Neural cell (in vitro differentiated cells): ENCODE measurements around the gene EFS. TPM values are rescaled to one million over a fixed set of nuclear protein-coding genes. Genes with fewer than 3 reads are reported as not detected.
A peak's percentile ranks its signal among the peaks of the same experiment; 100 is the strongest.

Experiments
- H2AFZ ChIP-seq: fragments of 200-600, 300-800 bp; sonication (generic), shearing (Covaris generic); 2 replicates; pipeline ENCODE4 v1.6.0; 2014; ENCODE audit warnings: low read depth, mild to moderate bottlenecking, antibody characterized with exemption, low read length, moderate library complexity
- H3F3A ChIP-seq: fragments of 200-600 bp; shearing (Covaris generic); 2 replicates; pipeline ENCODE4 v1.6.1; 2016; ENCODE audit warnings: mild to moderate bottlenecking, moderate library complexity, mixed read lengths, antibody characterized with exemption, low read length; ENCODE audit not compliant: insufficient read depth, poor library complexity, severe bottlenecking
- H3K27ac ChIP-seq: fragments of 200-600, 300-800 bp; sonication (generic), shearing (Covaris generic); 2 replicates; pipeline ENCODE4 v1.5.1; 2014; ENCODE audit warnings: mild to moderate bottlenecking, low read length, moderate library complexity
- H3K27me3 ChIP-seq: fragments of 300-800, 200-600 bp; sonication (generic), shearing (Covaris generic); 2 replicates; pipeline ENCODE4 v1.6.0; 2014; ENCODE audit warnings: mild to moderate bottlenecking, low read depth, low read length, moderate library complexity; ENCODE audit not compliant: insufficient read depth
- H3K36me3 ChIP-seq: fragments of 300-800, 200-600 bp; sonication (generic), shearing (Covaris generic); 2 replicates; pipeline ENCODE4 v1.5.1; 2014; ENCODE audit warnings: mild to moderate bottlenecking, antibody characterized with exemption, low read length, moderate library complexity; ENCODE audit not compliant: insufficient read depth
- H3K4me2 ChIP-seq: fragments of 300-800, 200-600 bp; sonication (generic), shearing (Covaris generic); 2 replicates; pipeline ENCODE4 v1.6.0; 2014; ENCODE audit warnings: mild to moderate bottlenecking, low read length
- H3K4me3 ChIP-seq: fragments of 300-800, 200-600 bp; sonication (generic), shearing (Covaris generic); 2 replicates; pipeline ENCODE4 v1.5.1; 2014; ENCODE audit warnings: mild to moderate bottlenecking, low read length, moderate library complexity
- H3K79me2 ChIP-seq: fragments of 200-600 bp; shearing (Covaris generic); replicated peaks from 2 replicates; pipeline ENCODE4 v1.6.0; 2014; ENCODE audit warnings: mild to moderate bottlenecking, low read length, moderate library complexity; ENCODE audit not compliant: insufficient read depth
- H3K9ac ChIP-seq: fragments of 300-800, 200-600 bp; sonication (generic), shearing (Covaris generic); 2 replicates; pipeline ENCODE4 v1.6.1; 2016; ENCODE audit warnings: mild to moderate bottlenecking, low read length, mixed read lengths
- H3K9me2 ChIP-seq: fragments of 200-600 bp; shearing (Covaris generic); 2 replicates; pipeline ENCODE4 v1.6.1; 2016; ENCODE audit warnings: mild to moderate bottlenecking, low read length, mixed read lengths; ENCODE audit not compliant: insufficient read depth
- H3K9me3 ChIP-seq: fragments of 200-600, 300-800 bp; sonication (generic), shearing (Covaris generic); 2 replicates; pipeline ENCODE4 v1.6.1; 2016; ENCODE audit warnings: mild to moderate bottlenecking, mixed run types, low read length, moderate library complexity, mixed read lengths
- H4K20me1 ChIP-seq: fragments of 200-600 bp; shearing (Covaris generic); 2 replicates; pipeline ENCODE4 v1.6.1; 2016; ENCODE audit warnings: mild to moderate bottlenecking, mixed run types; ENCODE audit not compliant: insufficient read depth
- CTCF ChIP-seq: fragments of 450-650 bp; IDR thresholded peaks from 2 replicates; pipeline ENCODE4 v1.5.1; 2014; ENCODE audit warnings: antibody characterized with exemption, mild to moderate bottlenecking, moderate library complexity; ENCODE audit not compliant: poor library complexity, severe bottlenecking
- EP300 ChIP-seq: fragments of 450-650 bp; conservative IDR thresholded peaks from 2 replicates; pipeline ENCODE4 v1.6.1; 2014; ENCODE audit warnings: antibody characterized with exemption, mild to moderate bottlenecking, moderate library complexity; ENCODE audit not compliant: poor library complexity, severe bottlenecking
- EZH2 ChIP-seq: fragments of 200-600, 300-800 bp; shearing (Covaris generic), sonication (generic); IDR thresholded peaks from 2 replicates; pipeline ENCODE4 v1.6.1; 2014; ENCODE audit warnings: antibody characterized with exemption, low read length, borderline replicate concordance, mild to moderate bottlenecking; ENCODE audit not compliant: insufficient read depth, poor library complexity, severe bottlenecking
- MXI1 ChIP-seq: fragments of 450-650 bp; conservative IDR thresholded peaks from 2 replicates; pipeline ENCODE4 v1.6.1; 2014; ENCODE audit warnings: antibody characterized with exemption, mild to moderate bottlenecking; ENCODE audit not compliant: poor library complexity, severe bottlenecking
- POLR2AphosphoS5 ChIP-seq: IDR thresholded peaks from 2 replicates; pipeline ENCODE4 v1.6.1; 2012
- RAD21 ChIP-seq: fragments of 450-650 bp; conservative IDR thresholded peaks from 2 replicates; pipeline ENCODE4 v1.6.1; 2014; ENCODE audit warnings: antibody characterized with exemption, mild to moderate bottlenecking, moderate library complexity
- SMC3 ChIP-seq: fragments of 450-650 bp; conservative IDR thresholded peaks from 2 replicates; pipeline ENCODE4 v1.6.1; 2014; ENCODE audit warnings: antibody characterized with exemption, mild to moderate bottlenecking, moderate library complexity; ENCODE audit not compliant: poor library complexity
- TAF1 ChIP-seq: IDR thresholded peaks from 2 replicates; pipeline ENCODE4 v1.6.1; 2012; ENCODE audit warnings: low read depth
- polyA plus RNA-seq: library from polyadenylated mRNA; depleted of rRNA; stranded (reverse); fragments of >200 nt; gene quantifications from 2 replicates; pipeline ENCODE4 v1.2.3, GENCODE V29; 2014
- small RNA-seq, 3 experiments: library from RNA; depleted of rRNA; stranded (forward); fragments of <200 nt; gene quantifications; one replicate each; pipeline ENCODE3, GENCODE V24; 2012
- TF ChIP-seq, protein P1 (sequence below): IDR thresholded peaks from 2 replicates; pipeline ENCODE4 v1.6.1; 2012; ENCODE audit warnings: borderline replicate concordance

The EFS gene
- polyA plus RNA-seq, 1 donor from 2014 or later = 0.48 TPM

DNA sequence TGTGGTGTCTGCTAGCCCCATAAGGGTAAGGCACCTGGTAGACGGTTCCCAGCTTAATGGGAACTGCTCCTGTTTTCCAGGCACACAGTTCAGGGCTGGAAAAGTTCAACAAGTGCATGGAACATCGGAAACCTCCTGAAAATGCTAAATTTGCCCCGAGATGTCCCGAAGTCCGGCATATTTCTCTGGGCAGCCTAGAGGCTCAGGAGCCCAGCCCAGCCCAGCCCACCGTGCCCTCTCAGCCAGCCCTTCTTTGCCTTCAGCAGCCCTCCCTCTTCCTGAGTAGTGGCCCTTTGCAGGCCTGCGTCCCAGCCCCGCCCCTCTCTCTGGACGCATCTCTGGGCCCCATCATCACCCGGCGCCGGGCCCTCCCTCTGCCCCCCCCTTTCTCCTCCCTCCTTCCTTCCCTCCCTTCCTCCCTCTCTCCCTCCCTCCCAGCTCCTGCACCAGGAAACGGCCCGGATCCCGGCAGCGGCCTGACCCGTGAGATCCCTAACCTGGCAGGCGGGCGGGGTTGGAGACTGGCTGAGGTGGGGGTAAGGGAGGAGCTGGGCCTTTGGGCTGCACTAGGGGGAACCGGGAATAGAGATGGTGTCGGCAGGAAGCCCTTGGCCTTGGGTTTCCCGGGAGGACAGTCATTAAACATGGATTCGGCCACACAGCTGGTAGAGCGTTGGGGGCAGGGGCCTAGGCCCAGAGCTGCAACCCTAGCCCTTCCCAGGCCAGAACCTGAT, 58.4 kb downstream of the EFS start, which contains the start of gene BCL2L2:
TSS of gene BCL2L2 (plus strand) at position 422 of the 734 bp plus-strand sequence. CDS start 935 bp downstream, outside the sequence.
- Histone ChIP-seq H3K79me2 (peaks cover 25% of the 10 kb centered on the region), H3K9me2 (no peaks in the 10 kb centered on the region), H3K27ac (peak within 1 kb of the TSS; percentile 84), H3K36me3 (no peaks in the 10 kb centered on the region), H3K4me2 (peak within 1 kb of the TSS; percentile 92), H3K4me3 (peak within 1 kb of the TSS; percentile 84), H3K9ac (peak within 1 kb of the TSS; percentile 96), H4K20me1 (no peaks in the 10 kb centered on the region), H3F3A (peaks cover 7% of the 10 kb centered on the region), H2AFZ (peak within 1 kb of the TSS; percentile 88), H3K27me3 (no peaks in the 10 kb centered on the region), H3K9me3 (no peaks in the 10 kb centered on the region)
- peak; percentile 12 for TF ChIP-seq RAD21
- TF ChIP-seq SMC3 = peak; percentile 18
- TF ChIP-seq MXI1 = peak; percentile 60
- TF ChIP-seq TAF1 = peak; percentile 51
- no peak for TF ChIP-seq CTCF
- TF ChIP-seq EZH2 = no peak
- TF ChIP-seq POLR2AphosphoS5 = peak; percentile 88
- peak; percentile 28 for TF ChIP-seq EP300
- TF ChIP-seq, protein P1, sequence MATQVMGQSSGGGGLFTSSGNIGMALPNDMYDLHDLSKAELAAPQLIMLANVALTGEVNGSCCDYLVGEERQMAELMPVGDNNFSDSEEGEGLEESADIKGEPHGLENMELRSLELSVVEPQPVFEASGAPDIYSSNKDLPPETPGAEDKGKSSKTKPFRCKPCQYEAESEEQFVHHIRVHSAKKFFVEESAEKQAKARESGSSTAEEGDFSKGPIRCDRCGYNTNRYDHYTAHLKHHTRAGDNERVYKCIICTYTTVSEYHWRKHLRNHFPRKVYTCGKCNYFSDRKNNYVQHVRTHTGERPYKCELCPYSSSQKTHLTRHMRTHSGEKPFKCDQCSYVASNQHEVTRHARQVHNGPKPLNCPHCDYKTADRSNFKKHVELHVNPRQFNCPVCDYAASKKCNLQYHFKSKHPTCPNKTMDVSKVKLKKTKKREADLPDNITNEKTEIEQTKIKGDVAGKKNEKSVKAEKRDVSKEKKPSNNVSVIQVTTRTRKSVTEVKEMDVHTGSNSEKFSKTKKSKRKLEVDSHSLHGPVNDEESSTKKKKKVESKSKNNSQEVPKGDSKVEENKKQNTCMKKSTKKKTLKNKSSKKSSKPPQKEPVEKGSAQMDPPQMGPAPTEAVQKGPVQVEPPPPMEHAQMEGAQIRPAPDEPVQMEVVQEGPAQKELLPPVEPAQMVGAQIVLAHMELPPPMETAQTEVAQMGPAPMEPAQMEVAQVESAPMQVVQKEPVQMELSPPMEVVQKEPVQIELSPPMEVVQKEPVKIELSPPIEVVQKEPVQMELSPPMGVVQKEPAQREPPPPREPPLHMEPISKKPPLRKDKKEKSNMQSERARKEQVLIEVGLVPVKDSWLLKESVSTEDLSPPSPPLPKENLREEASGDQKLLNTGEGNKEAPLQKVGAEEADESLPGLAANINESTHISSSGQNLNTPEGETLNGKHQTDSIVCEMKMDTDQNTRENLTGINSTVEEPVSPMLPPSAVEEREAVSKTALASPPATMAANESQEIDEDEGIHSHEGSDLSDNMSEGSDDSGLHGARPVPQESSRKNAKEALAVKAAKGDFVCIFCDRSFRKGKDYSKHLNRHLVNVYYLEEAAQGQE = peak; percentile 61

Small RNA genes lying within 50 kb of the gene (small RNA-seq; reads per million reads assigned to genes)
- gene MIR208A = 0 to 0.43 (median 0.03) reads per million in 3 experiments

Other genes starting within 250 kb of the EFS start
- gene CEBPE, start 245.9 kb downstream of the EFS start, polyA plus RNA-seq = not detected in 2 replicates
- gene SLC7A8, start 181.5 kb downstream of the EFS start, polyA plus RNA-seq = 0.21 and 1.7 TPM in 2 replicates
- gene RNF212B, start 127.2 kb downstream of the EFS start, polyA plus RNA-seq = not detected in 2 replicates
- 4.4 and 6.6 TPM in 2 replicates for gene HOMEZ, start 79.0 kb downstream of the EFS start, polyA plus RNA-seq
- gene PPP1R3E, start 62.3 kb downstream of the EFS start, polyA plus RNA-seq = 16.1 and 17.2 TPM in 2 replicates
- gene BCL2L2, start 58.3 kb downstream of the EFS start, polyA plus RNA-seq = 35.8 and 50.8 TPM in 2 replicates
- gene PABPN1, start 43.7 kb downstream of the EFS start, polyA plus RNA-seq = 431 and 532 TPM in 2 replicates
- gene SLC22A17, start 12.3 kb downstream of the EFS start, polyA plus RNA-seq = 182 and 201 TPM in 2 replicates
- not detected in 2 replicates for gene IL25, start 7.6 kb upstream of the EFS start, polyA plus RNA-seq
- gene CMTM5, start 11.9 kb upstream of the EFS start, polyA plus RNA-seq = not detected in 2 replicates
- gene MYH6, start 43.1 kb upstream of the EFS start, polyA plus RNA-seq = not detected in 2 replicates
- gene MYH7, start 70.5 kb upstream of the EFS start, polyA plus RNA-seq = 0.08 and 0.12 TPM in 2 replicates
- gene NGDN, start 104.5 kb upstream of the EFS start, polyA plus RNA-seq = 123 and 137 TPM in 2 replicates
- gene ZFHX2, start 186.6 kb upstream of the EFS start, polyA plus RNA-seq = 0.72 and 1.7 TPM in 2 replicates
- 51.3 and 58.2 TPM in 2 replicates for gene THTPA, start 191.1 kb upstream of the EFS start, polyA plus RNA-seq
- gene AP1G2, start 202.6 kb upstream of the EFS start, polyA plus RNA-seq = 127 and 163 TPM in 2 replicates
- 68.2 and 76.9 TPM in 2 replicates for gene JPH4, start 213.6 kb upstream of the EFS start, polyA plus RNA-seq